MM.1S (cell line): ENCODE measurements around the gene OVCA2.

Source experiments
- DNase-seq: peaks from one replicate; pipeline ENCODE4 v3.0.0-alpha.2; 2015
- H2AFZ ChIP-seq: fragments of 300-600 bp; sonication (generic); 2 replicates; pipeline ENCODE4 v1.6.0; 2016; ENCODE audit warnings: antibody characterized with exemption, low read length
- H3F3A ChIP-seq: fragments of 300-600 bp; sonication (generic); 2 replicates; pipeline ENCODE4 v1.6.1; 2016; ENCODE audit warnings: mild to moderate bottlenecking, antibody characterized with exemption, low read length, moderate library complexity, mixed read lengths; ENCODE audit not compliant: insufficient read depth
- H3K27ac ChIP-seq: fragments of 300-600 bp; sonication (generic); 2 replicates; pipeline ENCODE4 v1.5.1; 2016; ENCODE audit warnings: mild to moderate bottlenecking, low read length
- H3K27me3 ChIP-seq: fragments of 300-600 bp; sonication (generic); replicated peaks from 2 replicates; pipeline ENCODE4 v1.6.0; 2016; ENCODE audit warnings: low read length; ENCODE audit not compliant: insufficient read depth
- H3K36me3 ChIP-seq: fragments of 300-600 bp; sonication (generic); replicated peaks from 2 replicates; pipeline ENCODE4 v1.6.1; 2016; ENCODE audit warnings: mild to moderate bottlenecking, low read length, mixed read lengths; ENCODE audit not compliant: insufficient read depth
- H3K4me1 ChIP-seq: fragments of 300-600 bp; sonication (generic); 2 replicates; pipeline ENCODE4 v1.6.1; 2016; ENCODE audit warnings: low read length, mixed read lengths
- H3K4me2 ChIP-seq: fragments of 300-600 bp; sonication (generic); 2 replicates; pipeline ENCODE4 v1.6.0; 2016; ENCODE audit warnings: low read depth, low read length
- H3K4me3 ChIP-seq: fragments of 300-600 bp; sonication (generic); 2 replicates; pipeline ENCODE4 v1.5.1; 2016; ENCODE audit warnings: low read length, mixed read lengths
- H3K79me2 ChIP-seq: fragments of 300-600 bp; sonication (generic); 2 replicates; pipeline ENCODE4 v1.6.1; 2016; ENCODE audit warnings: mixed run types, low read length, mixed read lengths
- H3K9ac ChIP-seq: fragments of 300-600 bp; sonication (generic); 2 replicates; pipeline ENCODE4 v1.6.1; 2016; ENCODE audit warnings: low read length, mixed read lengths
- H3K9me2 ChIP-seq: fragments of 300-600 bp; sonication (generic); replicated peaks from 2 replicates; pipeline ENCODE4 v1.6.1; 2016; ENCODE audit warnings: mild to moderate bottlenecking, low read length, mixed read lengths; ENCODE audit not compliant: insufficient read depth
- H3K9me3 ChIP-seq: fragments of 300-600 bp; sonication (generic); replicated peaks from 2 replicates; pipeline ENCODE4 v1.6.1; 2016; ENCODE audit warnings: mild to moderate bottlenecking, low read length, mixed read lengths; ENCODE audit not compliant: insufficient read depth
- H4K20me1 ChIP-seq: fragments of 300-600 bp; sonication (generic); 2 replicates; pipeline ENCODE4 v1.6.1; 2016; ENCODE audit warnings: mild to moderate bottlenecking, low read length, moderate library complexity, mixed read lengths; ENCODE audit not compliant: insufficient read depth
- CTCF ChIP-seq: fragments of 300-600 bp; sonication (generic); IDR thresholded peaks from 2 replicates; pipeline ENCODE4 v1.5.1; 2016; ENCODE audit warnings: antibody characterized with exemption, low read length, mixed read lengths
- EZH2 ChIP-seq: fragments of 300-600 bp; sonication (generic); optimal IDR thresholded peaks from 2 replicates; pipeline ENCODE3; 2017; ENCODE audit warnings: low read depth, mild to moderate bottlenecking, antibody characterized with exemption, low read length, mixed read lengths
- EZH2phosphoT487 ChIP-seq: fragments of 300-600 bp; sonication (generic); IDR thresholded peaks from 2 replicates; pipeline ENCODE4 v1.6.1; 2018; ENCODE audit warnings: antibody characterized with exemption, low read length

The OVCA2 gene

GRCh38 chr17:2065949-2066400 lies 24.2 kb downstream of the OVCA2 start:
- Histone ChIP-seq H3K27ac (no peak overlapping the region), H3K9ac (no peak overlapping the region), H3K27me3 (no peaks in the 10 kb centered on the region), H4K20me1 (no peaks in the 10 kb centered on the region), H3K9me3 (no peaks in the 10 kb centered on the region), H3K4me1 (no peaks in the 10 kb centered on the region), H3K9me2 (no peaks in the 10 kb centered on the region), H3K4me2 (no peak overlapping the region), H3K36me3 (no peaks in the 10 kb centered on the region), H2AFZ (no peak overlapping the region), H3K4me3 (no peak overlapping the region), H3K79me2 (no peaks in the 10 kb centered on the region), H3F3A (no peaks in the 10 kb centered on the region)
- DNase-seq: no peak
- TF ChIP-seq EZH2phosphoT487 (no peak), CTCF (no peak)

DNA sequence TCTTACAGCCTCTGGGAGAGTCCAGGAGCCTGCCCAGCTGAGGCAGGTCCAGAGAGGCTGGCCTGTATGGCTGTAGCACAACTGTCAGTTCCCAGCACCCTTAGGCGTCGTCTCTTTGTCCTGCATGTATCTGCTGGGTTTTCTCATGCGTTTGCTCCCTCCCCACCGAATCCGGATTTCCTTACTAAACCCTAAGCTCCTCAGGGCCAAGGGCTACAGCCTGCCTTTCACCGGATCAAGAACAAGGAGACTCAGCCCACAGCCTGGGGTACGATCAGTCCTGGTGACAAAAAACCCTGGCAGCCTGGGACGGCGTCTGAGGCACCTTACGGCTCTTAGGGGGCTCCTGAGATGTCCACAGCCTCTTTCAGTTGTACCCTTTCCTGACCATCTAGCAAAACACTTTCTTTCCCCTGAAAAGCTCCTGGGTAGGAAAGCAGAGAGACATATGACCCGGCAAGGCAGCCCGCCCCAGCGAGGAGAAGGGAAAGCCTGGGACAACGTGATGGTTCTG lies 25.3 kb downstream of the OVCA2 start:
- Histone ChIP-seq H3K9me2 (no peaks in the 10 kb centered on the region), H3K4me1 (no peaks in the 10 kb centered on the region), H2AFZ (no peak overlapping the region), H3K27ac (no peak overlapping the region), H3K9me3 (no peaks in the 10 kb centered on the region), H4K20me1 (no peaks in the 10 kb centered on the region), H3K36me3 (no peaks in the 10 kb centered on the region), H3K4me2 (no peak overlapping the region), H3K4me3 (no peak overlapping the region), H3K79me2 (no peaks in the 10 kb centered on the region), H3K27me3 (no peaks in the 10 kb centered on the region), H3F3A (no peaks in the 10 kb centered on the region), H3K9ac (no peak overlapping the region)
- no peak for DNase-seq
- TF ChIP-seq EZH2 (no peak), EZH2phosphoT487 (no peak), CTCF (no peak)

GRCh38 chr17:2067608-2068024 lies 25.8 kb downstream of the OVCA2 start:
- H3K27me3 ChIP-seq: no peaks in the 10 kb centered on the region
- H3K9ac ChIP-seq: no peak overlapping the region
- H3K79me2 ChIP-seq: no peaks in the 10 kb centered on the region
- no peak overlapping the region for H3K4me2 ChIP-seq
- no peak for DNase-seq
- H2AFZ ChIP-seq: no peak overlapping the region
- H3F3A ChIP-seq: no peaks in the 10 kb centered on the region
- H3K27ac ChIP-seq: no peak overlapping the region
- H3K36me3 ChIP-seq: no peaks in the 10 kb centered on the region
- H4K20me1 ChIP-seq: no peaks in the 10 kb centered on the region
- TF ChIP-seq EZH2: no peak
- no peak for TF ChIP-seq EZH2phosphoT487
- TF ChIP-seq CTCF: no peak
- no peak overlapping the region for H3K4me3 ChIP-seq
- H3K4me1 ChIP-seq: no peaks in the 10 kb centered on the region
- H3K9me3 ChIP-seq: no peaks in the 10 kb centered on the region
- H3K9me2 ChIP-seq: no peaks in the 10 kb centered on the region
